Muscle of leg (tissue), 11 donors: ENCODE data around the gene ZBTB8A. TPM values are rescaled to one million over a fixed set of nuclear protein-coding genes. Genes with fewer than 3 reads are reported as not detected.
"Not testable (repeated sequence)": the region's sequence is repeated elsewhere in the genome, so short reads cannot be mapped to it uniquely, and the experiment has no call there.

ENCODE experiments used
- DNase-seq: peaks from one replicate; pipeline ENCODE4 v3.0.0; 2013
- H3K27ac ChIP-seq: one replicate; pipeline ENCODE4 v1.5.1; 2013; ENCODE audit warnings: mild to moderate bottlenecking, low read length, control low read depth
- H3K27me3 ChIP-seq: one replicate; pipeline ENCODE4 v1.6.1; 2013; ENCODE audit warnings: low read length; ENCODE audit not compliant: control insufficient read depth, insufficient read depth
- H3K36me3 ChIP-seq: one replicate; pipeline ENCODE4 v1.6.1; 2013; ENCODE audit warnings: low read length; ENCODE audit not compliant: control insufficient read depth, insufficient read depth
- H3K4me1 ChIP-seq: one replicate; pipeline ENCODE4 v1.6.1; 2013; ENCODE audit warnings: low read length; ENCODE audit not compliant: control insufficient read depth, insufficient read depth
- H3K4me3 ChIP-seq: one replicate; pipeline ENCODE4 v1.5.1; 2013; ENCODE audit warnings: low read length, control low read depth
- H3K9me3 ChIP-seq: replicated peaks from 2 replicates; pipeline ENCODE4 v1.6.1; 2013; ENCODE audit warnings: low read depth, low read length; ENCODE audit not compliant: control insufficient read depth
- WGBS: methylation state at CpG from one replicate; pipeline ENCODE4 v1.1.5; 2013; ENCODE audit warnings: missing lambda C conversion rate; ENCODE audit not compliant: insufficient coverage; 5-methylcytosine and 5-hydroxymethylcytosine counted together
- polyA plus RNA-seq, 8 donors: library from polyadenylated mRNA; unstranded; fragments of 120-200 nt; gene quantifications; one replicate each; pipeline versions ENCODE4 v1.2.1 to v1.2.3, GENCODE V29; 2013; ENCODE audit warnings: inconsistent platforms in 1 of 8, low replicate concordance in 1 of 8; ENCODE audit not compliant: insufficient read length in 8 of 8, insufficient read depth in 1 of 8
- total RNA-seq: library from RNA; stranded (reverse); fragments of 120-200 nt; gene quantifications from one replicate; pipeline ENCODE4 v1.2.4, GENCODE V29; 2013

The ZBTB8A gene
- total and polyA plus RNA-seq, 9 donors, result 5.9 to 13.4 (median 9.3) TPM

DNA sequence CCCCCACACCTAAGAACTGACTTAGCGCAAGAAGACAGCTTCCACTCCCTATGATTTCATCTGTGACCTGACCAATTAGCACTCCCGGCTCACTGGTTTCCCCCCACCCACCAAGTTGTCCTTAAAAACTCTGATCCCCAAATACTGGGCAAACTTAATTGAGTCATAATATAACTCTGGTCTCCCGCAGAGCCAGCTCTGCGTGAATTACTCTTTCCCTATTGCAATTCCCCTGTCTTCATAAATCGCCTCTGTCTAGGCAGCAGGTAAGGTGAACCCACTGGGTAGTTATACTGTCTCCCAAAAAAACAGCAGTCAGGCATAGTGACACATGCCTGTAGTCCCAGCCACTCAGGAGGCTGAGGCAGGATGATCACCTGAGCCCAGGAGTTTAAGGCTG, 74.2 kb downstream of the ZBTB8A start:
- no peak for DNase-seq
- peaks cover 11% of the 10 kb centered on the region for H3K27me3 ChIP-seq
- no peaks in the 10 kb centered on the region for H3K9me3 ChIP-seq
- 76% methylated on average over 5 of the region's 5 CpGs for WGBS
- no peak overlapping the region for H3K4me3 ChIP-seq
- H3K4me1 ChIP-seq, result peaks cover 5% of the 10 kb centered on the region
- no peak overlapping the region for H3K27ac ChIP-seq
- H3K36me3 ChIP-seq, result no peaks in the 10 kb centered on the region

- no peaks in the 10 kb centered on the region for H3K27me3 ChIP-seq
- 100% methylated on average over 1 of the region's 5 CpGs for WGBS
These were observed 79.5 kb downstream of the ZBTB8A start for GRCh38 chr1:32618673-32619221.

DNA sequence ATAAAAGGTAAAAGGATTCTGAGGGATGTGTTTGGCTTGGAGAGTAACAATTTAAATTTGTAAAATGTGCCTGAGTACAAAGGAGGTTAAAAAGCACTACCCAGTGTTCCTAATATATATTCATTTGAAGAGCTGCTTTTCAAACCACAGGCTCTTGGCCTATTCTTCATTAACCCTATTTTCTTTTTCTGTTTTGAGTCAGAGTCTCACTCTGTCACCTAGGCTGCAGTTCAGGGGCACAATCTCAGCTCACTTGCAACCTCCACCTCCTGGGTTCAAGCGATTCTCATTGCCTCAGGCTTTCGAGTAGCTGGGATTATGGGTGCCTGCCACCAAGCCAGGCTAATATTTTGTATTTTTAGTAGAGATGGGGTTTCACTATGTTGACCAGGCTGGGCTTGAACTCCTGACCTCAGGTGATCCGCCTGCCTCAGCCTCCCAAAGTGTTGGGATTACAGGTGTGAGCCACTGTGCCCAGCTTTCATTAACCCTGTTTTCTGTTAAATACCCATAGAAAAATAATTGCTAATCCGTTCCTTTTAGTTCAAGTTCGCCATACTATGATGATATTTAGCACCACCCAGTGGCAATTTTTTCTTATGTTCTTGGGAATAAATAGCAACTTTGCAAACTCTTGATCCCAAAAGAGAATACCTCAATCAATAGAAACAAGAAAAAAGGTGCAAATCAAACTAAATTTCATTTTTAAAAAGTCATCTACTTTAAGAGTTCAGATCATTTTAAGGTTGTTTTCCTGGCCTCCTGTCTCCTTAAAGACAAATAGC, 80.7 kb downstream of the ZBTB8A start:
- WGBS, result no CpG with 5 or more reads among the region's 5 CpGs
- Histone ChIP-seq H3K27me3 (no peaks in the 10 kb centered on the region), H3K9me3 (no peaks in the 10 kb centered on the region), H3K4me1 (no peaks in the 10 kb centered on the region), H3K27ac (no peak overlapping the region), H3K36me3 (peaks cover 8% of the 10 kb centered on the region), H3K4me3 (no peak overlapping the region)
- DNase-seq, result peak; percentile 21

More at GRCh38 chr1:32618673-32619221, 79.5 kb downstream of the ZBTB8A start:
- no peak for DNase-seq
- Histone ChIP-seq H3K9me3 (no peaks in the 10 kb centered on the region), H3K36me3 (peaks cover 8% of the 10 kb centered on the region), H3K27ac (no peak overlapping the region), H3K4me3 (no peak overlapping the region), H3K4me1 (no peaks in the 10 kb centered on the region)

DNA sequence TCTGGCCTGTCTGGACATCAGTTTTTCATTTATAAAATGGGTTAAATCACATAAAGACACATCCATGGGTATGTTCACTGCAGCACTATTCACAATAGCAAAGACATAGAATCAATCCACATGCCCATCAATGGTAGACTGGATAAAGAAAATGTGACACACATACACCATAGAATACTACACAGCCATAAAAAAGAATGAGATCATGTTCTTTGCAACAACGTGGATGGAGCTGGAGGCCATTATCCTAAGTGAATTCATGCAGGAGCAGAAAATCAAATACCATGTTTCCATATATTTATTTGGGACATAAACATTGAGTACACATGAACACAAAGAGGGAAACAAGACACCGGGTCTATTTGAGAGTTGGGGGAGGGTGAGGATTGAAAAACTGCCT, 83.0 kb downstream of the ZBTB8A start:
- Histone ChIP-seq H3K36me3 (peaks cover 12% of the 10 kb centered on the region), H3K4me3 (no peak overlapping the region), H3K9me3 (no peaks in the 10 kb centered on the region), H3K4me1 (no peaks in the 10 kb centered on the region), H3K27ac (no peak overlapping the region), H3K27me3 (no peaks in the 10 kb centered on the region)
- no peak for DNase-seq
- WGBS, result no CpG with 5 or more reads among the region's 2 CpGs

- H3K4me3 ChIP-seq, result no peak overlapping the region
These were observed 83.8 kb downstream of the ZBTB8A start for GRCh38 chr1:32622806-32623681.

GRCh38 chr1:32623775-32624174, 84.5 kb downstream of the ZBTB8A start:
- H3K27me3 ChIP-seq, result no peaks in the 10 kb centered on the region
- no CpG with 5 or more reads among the region's 5 CpGs for WGBS
- no peak overlapping the region for H3K4me3 ChIP-seq
- no peaks in the 10 kb centered on the region for H3K9me3 ChIP-seq
- no peak for DNase-seq
- H3K27ac ChIP-seq, result no peak overlapping the region
- peaks cover 3% of the 10 kb centered on the region for H3K4me1 ChIP-seq
- peaks cover 14% of the 10 kb centered on the region for H3K36me3 ChIP-seq

More at GRCh38 chr1:32622806-32623681, 83.8 kb downstream of the ZBTB8A start:
- Histone ChIP-seq H3K4me1 (peaks cover 3% of the 10 kb centered on the region), H3K9me3 (no peaks in the 10 kb centered on the region), H3K36me3 (peaks cover 14% of the 10 kb centered on the region), H3K27me3 (no peaks in the 10 kb centered on the region), H3K27ac (no peak overlapping the region)
- no peak for DNase-seq
- WGBS, result 89% methylated on average over 2 of the region's 3 CpGs

DNA sequence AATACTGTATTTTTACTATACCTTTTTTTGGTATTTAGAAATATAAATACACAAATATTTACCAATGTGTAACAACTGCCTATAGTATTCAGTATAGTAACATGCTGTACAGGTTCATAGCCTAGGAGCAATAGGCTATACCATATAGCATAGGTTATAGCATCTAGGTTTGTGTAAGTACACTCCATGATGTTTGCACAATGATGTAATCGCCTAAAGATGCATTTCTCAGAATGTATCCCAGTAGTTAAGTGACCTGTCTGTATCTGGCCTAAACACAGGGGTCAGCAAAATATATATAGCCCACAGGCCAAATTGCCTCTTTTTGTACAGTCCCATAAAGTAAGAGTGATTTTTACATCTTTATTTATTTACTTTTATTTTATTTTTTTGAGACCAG, 86.9 kb downstream of the ZBTB8A start:
- Histone ChIP-seq H3K27ac (no peak overlapping the region), H3K27me3 (no peaks in the 10 kb centered on the region), H3K4me1 (peaks cover 3% of the 10 kb centered on the region), H3K4me3 (no peak overlapping the region), H3K36me3 (peaks cover 11% of the 10 kb centered on the region), H3K9me3 (no peaks in the 10 kb centered on the region)
- DNase-seq, result no peak
- WGBS, result no CpG with 5 or more reads among the region's 1 CpG

DNA sequence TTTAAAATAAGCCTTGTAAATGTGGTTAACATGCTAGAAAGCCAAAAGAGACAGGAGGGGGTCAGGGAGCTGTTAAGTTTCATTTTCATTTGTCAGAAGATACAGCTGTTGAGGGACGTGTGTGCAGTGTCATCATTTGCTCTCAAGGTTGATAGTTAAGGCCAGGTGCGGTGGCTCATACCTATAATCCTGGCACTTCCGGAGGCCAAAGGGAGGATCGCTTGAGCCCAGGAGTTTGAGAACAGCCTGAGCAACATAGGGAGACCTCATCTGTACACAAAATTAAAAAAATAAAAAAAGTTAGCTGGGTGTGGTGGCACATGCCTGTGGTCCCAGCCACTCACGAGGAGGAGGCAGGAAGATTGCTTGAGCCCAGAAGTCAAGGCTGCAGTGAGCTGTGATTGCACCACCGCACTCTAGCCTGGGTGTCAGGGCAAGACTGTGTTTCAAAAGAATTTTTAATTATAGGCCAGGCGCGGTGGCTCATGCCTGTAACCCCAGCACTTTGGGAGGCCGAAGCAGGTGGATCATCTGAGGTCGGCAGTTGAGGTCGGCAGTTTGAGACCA, 88.5 kb downstream of the ZBTB8A start:
- Histone ChIP-seq H3K36me3 (peaks cover 13% of the 10 kb centered on the region), H3K27me3 (no peaks in the 10 kb centered on the region), H3K4me1 (peaks cover 3% of the 10 kb centered on the region), H3K9me3 (no peaks in the 10 kb centered on the region), H3K27ac (no peak overlapping the region), H3K4me3 (no peak overlapping the region)
- WGBS, result 96% methylated on average over 8 of the region's 11 CpGs
- DNase-seq, result no peak

- DNase-seq, H3K9me3 ChIP-seq, H3K27me3 ChIP-seq, H3K4me1 ChIP-seq, H3K27ac ChIP-seq, H3K36me3 ChIP-seq, H3K4me3 ChIP-seq: not testable (repeated sequence)
- 98% methylated on average over 4 of the region's 4 CpGs for WGBS
These were observed 90.9 kb downstream of the ZBTB8A start for GRCh38 chr1:32630173-32630572.

GRCh38 chr1:32632829-32633228, 93.6 kb downstream of the ZBTB8A start:
- no peaks in the 10 kb centered on the region for H3K9me3 ChIP-seq
- no CpG with 5 or more reads among the region's 2 CpGs for WGBS
- no peaks in the 10 kb centered on the region for H3K27me3 ChIP-seq
- no peak overlapping the region for H3K27ac ChIP-seq
- H3K4me3 ChIP-seq, result no peak overlapping the region
- peaks cover 2% of the 10 kb centered on the region for H3K36me3 ChIP-seq
- no peak for DNase-seq
- no peaks in the 10 kb centered on the region for H3K4me1 ChIP-seq
